HEK293 (cell line): ENCODE data around the gene DCTN4.

Experiments
- CTCF ChIA-PET: fragments of 350-600 bp; formaldehyde crosslinking; extraction: SDS; loops from one replicate; lab custom pipeline; 2021; ENCODE audit warnings: antibody characterized with exemption; lab: Yijun Ruan, JAX
- POLR2A ChIA-PET: fragments of 300-600 bp; formaldehyde crosslinking; extraction: SDS; loops from one replicate; lab custom pipeline; 2020; ENCODE audit warnings: antibody characterized with exemption, inconsistent platforms; lab: Yijun Ruan, JAX
- H3K27ac ChIP-seq: fragments of 200-500 bp; sonication (Bioruptor generic); 2 replicates; pipeline ENCODE4 v1.5.1; 2014; ENCODE audit warnings: low read depth, low read length, control low read depth, inconsistent platforms; ENCODE audit errors: extremely low read depth
- H3K36me3 ChIP-seq, 2 experiments: fragments of 200-500 bp in 1 of 2; sonication (Bioruptor generic) in 1 of 2; 1 replicate in 1 of 2; 2 replicates in 1 of 2; pipeline ENCODE4 v1.5.1; 2014 to 2017; ENCODE audit warnings: inconsistent platforms in 2 of 2, low read length in 2 of 2; ENCODE audit not compliant: control insufficient read depth in 2 of 2, insufficient read depth in 1 of 2
- H3K4me1 ChIP-seq: fragments of 200-500 bp; sonication (Bioruptor generic); 2 replicates; pipeline ENCODE4 v1.5.1; 2014; ENCODE audit warnings: mild to moderate bottlenecking, low read length, inconsistent platforms; ENCODE audit not compliant: control insufficient read depth, insufficient read depth
- H3K4me3 ChIP-seq: 2 replicates; pipeline ENCODE4 v1.5.1; 2011; ENCODE audit warnings: low read depth, mild to moderate bottlenecking, control low read depth, low read length, moderate library complexity
- H3K9me3 ChIP-seq: fragments of 200-500 bp; sonication (Bioruptor generic); 2 replicates; pipeline ENCODE4 v1.5.1; 2014; ENCODE audit warnings: low read depth, low read length, inconsistent platforms; ENCODE audit not compliant: control insufficient read depth, insufficient read depth
- KLF9 ChIP-seq: fragments of 450-650 bp; formaldehyde crosslinking; IDR thresholded peaks from 2 replicates; pipeline ENCODE4 v1.5.1; 2016; ENCODE audit warnings: missing biosample characterization, missing genetic modification characterization, low read depth
- OSR2 ChIP-seq: fragments of 450-650 bp; formaldehyde crosslinking; IDR thresholded peaks from 2 replicates; pipeline ENCODE4 v1.5.1; 2016; ENCODE audit warnings: missing biosample characterization, missing genetic modification characterization
- SP2 ChIP-seq: fragments of 450-650 bp; formaldehyde crosslinking; IDR thresholded peaks from 2 replicates; pipeline ENCODE4 v1.5.1; 2016; ENCODE audit warnings: missing biosample characterization, missing genetic modification characterization
- SP7 ChIP-seq: fragments of 450-650 bp; formaldehyde crosslinking; IDR thresholded peaks from 2 replicates; pipeline ENCODE4 v1.5.1; 2016; ENCODE audit warnings: missing biosample characterization, missing genetic modification characterization
- ZBTB10 ChIP-seq: fragments of 450-650 bp; formaldehyde crosslinking; IDR thresholded peaks from 2 replicates; pipeline ENCODE4 v1.5.1; 2016; ENCODE audit warnings: missing biosample characterization, missing genetic modification characterization
- ZBTB17 ChIP-seq: fragments of 450-650 bp; formaldehyde crosslinking; IDR thresholded peaks from 2 replicates; pipeline ENCODE4 v1.5.1; 2016; ENCODE audit warnings: missing biosample characterization, missing genetic modification characterization
- ZBTB8A ChIP-seq: fragments of 450-650 bp; formaldehyde crosslinking; IDR thresholded peaks from 2 replicates; pipeline ENCODE4 v1.5.1; 2016; ENCODE audit warnings: missing biosample characterization, missing genetic modification characterization
- ZNF248 ChIP-seq: fragments of 450-650 bp; formaldehyde crosslinking; IDR thresholded peaks from 2 replicates; pipeline ENCODE4 v1.5.1; 2017; ENCODE audit warnings: missing biosample characterization, missing genetic modification characterization
- ZNF335 ChIP-seq: fragments of 450-650 bp; formaldehyde crosslinking; conservative IDR thresholded peaks from 2 replicates; pipeline ENCODE4 v1.5.1; 2016; ENCODE audit warnings: missing biosample characterization, missing genetic modification characterization
- ZNF391 ChIP-seq: fragments of 450-650 bp; formaldehyde crosslinking; IDR thresholded peaks from 2 replicates; pipeline ENCODE4 v1.5.1; 2016; ENCODE audit warnings: low read depth, missing biosample characterization, missing genetic modification characterization, borderline replicate concordance
- ZNF48 ChIP-seq: fragments of 450-650 bp; formaldehyde crosslinking; IDR thresholded peaks from 2 replicates; pipeline ENCODE4 v1.5.1; 2016; ENCODE audit warnings: missing biosample characterization, missing genetic modification characterization
- ZNF501 ChIP-seq: fragments of 450-650 bp; formaldehyde crosslinking; IDR thresholded peaks from 2 replicates; pipeline ENCODE4 v1.5.1; 2016; ENCODE audit warnings: missing biosample characterization, missing genetic modification characterization
- ZNF548 ChIP-seq: fragments of 450-650 bp; formaldehyde crosslinking; IDR thresholded peaks from 2 replicates; pipeline ENCODE4 v1.5.1; 2016; ENCODE audit warnings: missing biosample characterization, missing genetic modification characterization
- ZNF610 ChIP-seq: fragments of 450-650 bp; formaldehyde crosslinking; IDR thresholded peaks from 2 replicates; pipeline ENCODE4 v1.5.1; 2016; ENCODE audit warnings: missing biosample characterization, missing genetic modification characterization, borderline replicate concordance
- ZNF626 ChIP-seq: fragments of 450-650 bp; sonication (Bioruptor Pico); formaldehyde crosslinking; IDR thresholded peaks from 2 replicates; pipeline ENCODE4 v1.5.1; 2018; ENCODE audit warnings: missing biosample characterization, missing genetic modification characterization, inconsistent platforms
- ZSCAN30 ChIP-seq: fragments of 450-650 bp; IDR thresholded peaks from 2 replicates; pipeline ENCODE4 v1.5.1; 2018; ENCODE audit warnings: missing biosample characterization, mild to moderate bottlenecking, missing genetic modification characterization, moderate library complexity
- ZXDB ChIP-seq: fragments of 450-650 bp; formaldehyde crosslinking; IDR thresholded peaks from 2 replicates; pipeline ENCODE4 v1.5.1; 2016; ENCODE audit warnings: missing biosample characterization, missing genetic modification characterization
- TF ChIP-seq, protein P1 (sequence below): fragments of 450-650 bp; formaldehyde crosslinking; IDR thresholded peaks from 2 replicates; pipeline ENCODE4 v1.5.1; 2016; ENCODE audit warnings: missing biosample characterization, missing genetic modification characterization, borderline replicate concordance
- TF ChIP-seq, protein P2 (sequence below): fragments of 450-650 bp; formaldehyde crosslinking; IDR thresholded peaks from 2 replicates; pipeline ENCODE4 v1.5.1; 2016; ENCODE audit warnings: missing biosample characterization, missing genetic modification characterization
- TF ChIP-seq, protein P3 (sequence below): fragments of 450-650 bp; formaldehyde crosslinking; IDR thresholded peaks from 2 replicates; pipeline ENCODE4 v1.5.1; 2016; ENCODE audit warnings: missing biosample characterization, missing genetic modification characterization

The DCTN4 gene

GRCh38 chr5:150779397-150780186, 20.8 kb upstream of the DCTN4 start (continued):
- TF ChIP-seq, protein P1, sequence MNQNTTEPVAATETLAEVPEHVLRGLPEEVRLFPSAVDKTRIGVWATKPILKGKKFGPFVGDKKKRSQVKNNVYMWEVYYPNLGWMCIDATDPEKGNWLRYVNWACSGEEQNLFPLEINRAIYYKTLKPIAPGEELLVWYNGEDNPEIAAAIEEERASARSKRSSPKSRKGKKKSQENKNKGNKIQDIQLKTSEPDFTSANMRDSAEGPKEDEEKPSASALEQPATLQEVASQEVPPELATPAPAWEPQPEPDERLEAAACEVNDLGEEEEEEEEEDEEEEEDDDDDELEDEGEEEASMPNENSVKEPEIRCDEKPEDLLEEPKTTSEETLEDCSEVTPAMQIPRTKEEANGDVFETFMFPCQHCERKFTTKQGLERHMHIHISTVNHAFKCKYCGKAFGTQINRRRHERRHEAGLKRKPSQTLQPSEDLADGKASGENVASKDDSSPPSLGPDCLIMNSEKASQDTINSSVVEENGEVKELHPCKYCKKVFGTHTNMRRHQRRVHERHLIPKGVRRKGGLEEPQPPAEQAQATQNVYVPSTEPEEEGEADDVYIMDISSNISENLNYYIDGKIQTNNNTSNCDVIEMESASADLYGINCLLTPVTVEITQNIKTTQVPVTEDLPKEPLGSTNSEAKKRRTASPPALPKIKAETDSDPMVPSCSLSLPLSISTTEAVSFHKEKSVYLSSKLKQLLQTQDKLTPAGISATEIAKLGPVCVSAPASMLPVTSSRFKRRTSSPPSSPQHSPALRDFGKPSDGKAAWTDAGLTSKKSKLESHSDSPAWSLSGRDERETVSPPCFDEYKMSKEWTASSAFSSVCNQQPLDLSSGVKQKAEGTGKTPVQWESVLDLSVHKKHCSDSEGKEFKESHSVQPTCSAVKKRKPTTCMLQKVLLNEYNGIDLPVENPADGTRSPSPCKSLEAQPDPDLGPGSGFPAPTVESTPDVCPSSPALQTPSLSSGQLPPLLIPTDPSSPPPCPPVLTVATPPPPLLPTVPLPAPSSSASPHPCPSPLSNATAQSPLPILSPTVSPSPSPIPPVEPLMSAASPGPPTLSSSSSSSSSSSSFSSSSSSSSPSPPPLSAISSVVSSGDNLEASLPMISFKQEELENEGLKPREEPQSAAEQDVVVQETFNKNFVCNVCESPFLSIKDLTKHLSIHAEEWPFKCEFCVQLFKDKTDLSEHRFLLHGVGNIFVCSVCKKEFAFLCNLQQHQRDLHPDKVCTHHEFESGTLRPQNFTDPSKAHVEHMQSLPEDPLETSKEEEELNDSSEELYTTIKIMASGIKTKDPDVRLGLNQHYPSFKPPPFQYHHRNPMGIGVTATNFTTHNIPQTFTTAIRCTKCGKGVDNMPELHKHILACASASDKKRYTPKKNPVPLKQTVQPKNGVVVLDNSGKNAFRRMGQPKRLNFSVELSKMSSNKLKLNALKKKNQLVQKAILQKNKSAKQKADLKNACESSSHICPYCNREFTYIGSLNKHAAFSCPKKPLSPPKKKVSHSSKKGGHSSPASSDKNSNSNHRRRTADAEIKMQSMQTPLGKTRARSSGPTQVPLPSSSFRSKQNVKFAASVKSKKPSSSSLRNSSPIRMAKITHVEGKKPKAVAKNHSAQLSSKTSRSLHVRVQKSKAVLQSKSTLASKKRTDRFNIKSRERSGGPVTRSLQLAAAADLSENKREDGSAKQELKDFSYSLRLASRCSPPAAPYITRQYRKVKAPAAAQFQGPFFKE (tag by site-specific recombination) = no peak
- no peak for TF ChIP-seq ZNF48 (tag by site-specific recombination)
- no peak for TF ChIP-seq ZNF548 (tag by site-specific recombination)

GRCh38 chr5:150778517-150779396, 19.9 kb upstream of the DCTN4 start, which contains the start of gene SMIM3:
Gene SMIM3 (plus strand): TSS chr5:150778757. CDS start chr5:150795441, 16,684 bp downstream.
- Histone ChIP-seq H3K4me3 (peak within 1 kb of the TSS; percentile 64), H3K9me3 (no peaks in the 10 kb centered on the region), H3K27ac (peak within 1 kb of the TSS; percentile 33; the same call in 1 of the 2 replicates), H3K4me1 (peaks cover 11% of the 10 kb centered on the region), H3K36me3 (no peaks in the 10 kb centered on the region)
- ChIA-PET CTCF (interaction anchor here (0.5 to 3.9 kb wide), 11 partner anchors 9 to 225 kb away, joined by 3 to 27 read pairs (median 4); no protein-coding TSS in a partner anchor), POLR2A (interaction anchor here (0.6 to 2.3 kb wide), 8 partner anchors 10 to 136 kb away, joined by 3 to 12 read pairs (median 4); partner anchors contain the start of genes DCTN4 and RBM22)
- TF ChIP-seq, protein P2, sequence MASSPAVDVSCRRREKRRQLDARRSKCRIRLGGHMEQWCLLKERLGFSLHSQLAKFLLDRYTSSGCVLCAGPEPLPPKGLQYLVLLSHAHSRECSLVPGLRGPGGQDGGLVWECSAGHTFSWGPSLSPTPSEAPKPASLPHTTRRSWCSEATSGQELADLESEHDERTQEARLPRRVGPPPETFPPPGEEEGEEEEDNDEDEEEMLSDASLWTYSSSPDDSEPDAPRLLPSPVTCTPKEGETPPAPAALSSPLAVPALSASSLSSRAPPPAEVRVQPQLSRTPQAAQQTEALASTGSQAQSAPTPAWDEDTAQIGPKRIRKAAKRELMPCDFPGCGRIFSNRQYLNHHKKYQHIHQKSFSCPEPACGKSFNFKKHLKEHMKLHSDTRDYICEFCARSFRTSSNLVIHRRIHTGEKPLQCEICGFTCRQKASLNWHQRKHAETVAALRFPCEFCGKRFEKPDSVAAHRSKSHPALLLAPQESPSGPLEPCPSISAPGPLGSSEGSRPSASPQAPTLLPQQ (tag by site-specific recombination) = peak; percentile 85
- TF ChIP-seq ZXDB = peak; percentile 74; the same call in 1 of the 2 replicates
- TF ChIP-seq ZNF501 (tag by site-specific recombination) = peak; percentile 63; the same call in 1 of the 2 replicates
- no peak for TF ChIP-seq ZNF248 (tag by site-specific recombination)
- no peak for TF ChIP-seq ZNF626 (tag by site-specific recombination)
- TF ChIP-seq ZNF610 (tag by site-specific recombination) = peak; percentile 72; the same call in 1 of the 2 replicates
- peak; percentile 68; the same call in 1 of the 2 replicates for TF ChIP-seq ZSCAN30 (tag by site-specific recombination)
- TF ChIP-seq SP2 (tag by site-specific recombination) = peak; percentile 67
- TF ChIP-seq SP7 (tag by site-specific recombination) = 0 out of 2 replicates have a peak, but pooled peaks have one; percentile 42
- peak; percentile 75 for TF ChIP-seq ZNF335 (tag by site-specific recombination)
- peak; percentile 68 for TF ChIP-seq KLF9 (tag by site-specific recombination)
- TF ChIP-seq, protein P3, sequence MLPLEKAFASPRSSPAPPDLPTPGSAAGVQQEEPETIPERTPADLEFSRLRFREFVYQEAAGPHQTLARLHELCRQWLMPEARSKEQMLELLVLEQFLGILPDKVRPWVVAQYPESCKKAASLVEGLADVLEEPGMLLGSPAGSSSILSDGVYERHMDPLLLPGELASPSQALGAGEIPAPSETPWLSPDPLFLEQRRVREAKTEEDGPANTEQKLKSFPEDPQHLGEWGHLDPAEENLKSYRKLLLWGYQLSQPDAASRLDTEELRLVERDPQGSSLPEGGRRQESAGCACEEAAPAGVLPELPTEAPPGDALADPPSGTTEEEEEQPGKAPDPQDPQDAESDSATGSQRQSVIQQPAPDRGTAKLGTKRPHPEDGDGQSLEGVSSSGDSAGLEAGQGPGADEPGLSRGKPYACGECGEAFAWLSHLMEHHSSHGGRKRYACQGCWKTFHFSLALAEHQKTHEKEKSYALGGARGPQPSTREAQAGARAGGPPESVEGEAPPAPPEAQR (tag by site-specific recombination) = no peak
- peak; percentile 27; the same call in 1 of the 2 replicates for TF ChIP-seq ZNF391
- TF ChIP-seq ZBTB10 (tag by site-specific recombination) = 0 out of 2 replicates have a peak, but pooled peaks have one; percentile 63
- TF ChIP-seq ZBTB8A (tag by site-specific recombination) = peak; percentile 69
- TF ChIP-seq ZBTB17 (tag by site-specific recombination) = peak; percentile 81
- peak; percentile 31; the same call in 1 of the 2 replicates for TF ChIP-seq OSR2
